ENCODE measurements around the gene RFX3. TPM values are rescaled to one million over a fixed set of nuclear protein-coding genes. Genes with fewer than 3 reads are reported as not detected.

The RFX3 gene
- total and polyA plus RNA-seq, 2 of the 13 experiments (the other 11 are each of a cell fraction or from before 2014, with no cell fraction given): 2.7 to 5.3 TPM

- Histone ChIP-seq H2AFZ (ENCODE audit: low read length) (no peak overlapping the region), H3K27me3 (ENCODE audit: control insufficient read depth in 1 of 2, insufficient read depth in 2 of 2, low read length in 2 of 2) (no peaks in the 10 kb centered on the region), H3K36me3 (replicated peaks in 1 of 2; ENCODE audit: control insufficient read depth in 1 of 2, insufficient read depth in 2 of 2, low read length in 2 of 2) (0 out of 5 replicates have a peak, but pooled peaks cover 0 to 4% of the 10 kb centered on the region in 2 experiments), H3K27ac (ENCODE audit: extremely low read length, insufficient read depth, low read length) (no peak overlapping the region), H3K9me3 (ENCODE audit: low read length) (no peaks in the 10 kb centered on the region), H3K4me3 (replicated peaks in 1 of 3; ENCODE audit: insufficient read depth in 1 of 3, low read depth in 2 of 3, low read length in 3 of 3) (no peak overlapping the region), H4K20me1 (ENCODE audit: insufficient read depth, low read length) (no peaks in the 10 kb centered on the region), H3K79me2 (ENCODE audit: insufficient read depth, low read length) (peaks cover 2% of the 10 kb centered on the region), H3K9ac (ENCODE audit: insufficient read depth, low read depth, low read length) (no peak overlapping the region), H3K4me1 (ENCODE audit: insufficient read depth, low read length) (peaks cover 11% of the 10 kb centered on the region), H3K4me2 (ENCODE audit: low read depth, low read length) (no peak overlapping the region)
- intact Hi-C loops (cut with micrococcal nuclease; ENCODE audit: unreplicated experiment): no loop called here
- no peak for TF ChIP-seq SRF (IDR thresholded peaks at IDR 0.05; ENCODE audit: low read depth, low read length)
- no peak for TF ChIP-seq ZNF383 (CRISPR knock-in tag; IDR thresholded peaks at IDR 0.05; ENCODE audit: borderline replicate concordance)
- TF ChIP-seq, protein P1, sequence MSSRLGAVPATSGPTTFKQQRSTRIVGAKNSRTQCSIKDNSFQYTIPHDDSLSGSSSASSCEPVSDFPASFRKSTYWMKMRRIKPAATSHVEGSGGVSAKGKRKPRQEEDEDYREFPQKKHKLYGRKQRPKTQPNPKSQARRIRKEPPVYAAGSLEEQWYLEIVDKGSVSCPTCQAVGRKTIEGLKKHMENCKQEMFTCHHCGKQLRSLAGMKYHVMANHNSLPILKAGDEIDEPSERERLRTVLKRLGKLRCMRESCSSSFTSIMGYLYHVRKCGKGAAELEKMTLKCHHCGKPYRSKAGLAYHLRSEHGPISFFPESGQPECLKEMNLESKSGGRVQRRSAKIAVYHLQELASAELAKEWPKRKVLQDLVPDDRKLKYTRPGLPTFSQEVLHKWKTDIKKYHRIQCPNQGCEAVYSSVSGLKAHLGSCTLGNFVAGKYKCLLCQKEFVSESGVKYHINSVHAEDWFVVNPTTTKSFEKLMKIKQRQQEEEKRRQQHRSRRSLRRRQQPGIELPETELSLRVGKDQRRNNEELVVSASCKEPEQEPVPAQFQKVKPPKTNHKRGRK (CRISPR knock-in tag; IDR thresholded peaks at IDR 0.05): no peak
- TF ChIP-seq KLF11 (CRISPR knock-in tag; IDR thresholded peaks at IDR 0.05): no peak
- TF ChIP-seq ZNF547 (CRISPR knock-in tag; IDR thresholded peaks at IDR 0.05): no peak
- TF ChIP-seq ZNF20 (CRISPR knock-in tag; IDR thresholded peaks at IDR 0.05): no peak
- TF ChIP-seq, protein P2, sequence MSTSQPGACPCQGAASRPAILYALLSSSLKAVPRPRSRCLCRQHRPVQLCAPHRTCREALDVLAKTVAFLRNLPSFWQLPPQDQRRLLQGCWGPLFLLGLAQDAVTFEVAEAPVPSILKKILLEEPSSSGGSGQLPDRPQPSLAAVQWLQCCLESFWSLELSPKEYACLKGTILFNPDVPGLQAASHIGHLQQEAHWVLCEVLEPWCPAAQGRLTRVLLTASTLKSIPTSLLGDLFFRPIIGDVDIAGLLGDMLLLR (CRISPR knock-in tag; IDR thresholded peaks at IDR 0.05): no peak
- TF ChIP-seq RXRB (CRISPR knock-in tag; IDR thresholded peaks at IDR 0.05; ENCODE audit: borderline replicate concordance): no peak
- FAIRE-seq (no peak), ATAC-seq (no peak; the same call in 2 of the 3 replicates), DNase-seq (ENCODE audit: low spot score) (no peak)
- in situ Hi-C loops (cut with HindIII; ENCODE audit: extremely low pct_ligation_motif_present, low pct_unique_long_range_greater_than_20kb): no loop called here
- whole genome bisulfite sequencing (ENCODE audit: low lambda C conversion rate): 92% methylated on average over 6 of the region's 6 CpGs
- no TSS peak for BruUV-seq (replicated peaks)
- ChIA-PET CTCF (ENCODE audit: low intra/inter-chr PET ratio, low total read pairs) (no interaction called here), POLR2A (no interaction called here)
Measured at GRCh38 chr9:3534614-3535404, 9.0 kb upstream of the RFX3 start.

Data from HepG2 (cell line).